ENCODE results near the gene NEK7. TPM values are rescaled to one million over a fixed set of nuclear protein-coding genes. Genes with fewer than 3 reads are reported as not detected.

Gene NEK7
- total and polyA plus RNA-seq, 9 of the 15 experiments (the other 6 are each of a cell fraction or from before 2014, with no cell fraction given) = 8.5 to 37.3 (median 27.7) TPM

- Histone ChIP-seq H3K9me3 (replicated peaks; ENCODE audit: control insufficient read depth, insufficient read depth, low read depth, low read length) (no peaks in the 10 kb centered on the region), H3K36me3 (ENCODE audit: control insufficient read depth, insufficient read depth, low read length) (no peaks in the 10 kb centered on the region; the same call in 2 of the 3 replicates), H3K79me2 (ENCODE audit: control insufficient read depth, insufficient read depth, low read length) (peaks cover 97% of the 10 kb centered on the region), H3K9me1 (ENCODE audit: control insufficient read depth, insufficient read depth, low read length) (no peaks in the 10 kb centered on the region), H3K4me3 (no peak overlapping the region), H3K27me3 (ENCODE audit: control insufficient read depth in 2 of 2, insufficient read depth in 2 of 2, low read length in 2 of 2) (no peaks in the 10 kb centered on the region), H3K4me1 (replicated peaks in 1 of 2; ENCODE audit: control insufficient read depth in 2 of 2, insufficient read depth in 2 of 2, low read length in 2 of 2) (peaks cover 2 to 55% of the 10 kb centered on the region in 2 experiments; a peak in 4 of 5 replicates), H3K9ac (ENCODE audit: insufficient read depth in 1 of 2, low read depth in 2 of 2, low read length in 2 of 2) (no peak overlapping the region), H4K20me1 (replicated peaks; ENCODE audit: control insufficient read depth, insufficient read depth, low read length) (peaks cover 21% of the 10 kb centered on the region; the same call in 1 of the 2 replicates), H3K4me2 (ENCODE audit: insufficient read depth, low read length) (peak overlapping the region; percentile 17; the same call in 1 of the 2 replicates), H3K27ac (ENCODE audit: extremely low read depth, low read depth, low read length) (no peak overlapping the region; the same call in 2 of the 3 replicates), H2AFZ (ENCODE audit: low read depth, low read length) (no peak overlapping the region)
- in situ Hi-C loops (cut with MboI) (no loop called here), intact Hi-C loops (cut with micrococcal nuclease) (loop anchor here (10.0 kb wide), 1 partner anchor 493 kb away; no protein-coding TSS in a partner anchor)
- ChIA-PET POLR2A (interaction anchor here (0.7 to 1.6 kb wide), 2 partner anchors 9 to 11 kb away, joined by 3 to 5 read pairs; partner anchors contain the start of gene NEK7), CTCF (ENCODE audit: low intra/inter-chr PET ratio) (no interaction called here)
- 8% methylated on average over 3 of the region's 3 CpGs for WGBS (ENCODE audit: insufficient coverage, low coverage, missing lambda C conversion rate)
- FAIRE-seq (peak; percentile 69), ATAC-seq (peak; percentile 56), DNase-seq (ENCODE audit: extremely low read depth in 1 of 4, low spot score in 3 of 4) (peak; percentile 32 to 80 (median 46))
- no TSS peak for BruUV-seq (replicated peaks)
- TF ChIP-seq BACH1 (tag; IDR thresholded peaks at IDR 0.05) = no peak
- TF ChIP-seq CGGBP1 (CRISPR knock-in tag; IDR thresholded peaks at IDR 0.05) = no peak
- peak; percentile 65 for TF ChIP-seq TEAD4 (IDR thresholded peaks at IDR 0.05; ENCODE audit: low read length)
- no peak for TF ChIP-seq TEAD4 (CRISPR knock-in tag; IDR thresholded peaks at IDR 0.05; ENCODE audit: borderline replicate concordance)
- TF ChIP-seq EHMT2 (IDR thresholded peaks at IDR 0.05) = peak; percentile 60; the same call in 1 of the 2 replicates
- TF ChIP-seq CBFA2T3 (IDR thresholded peaks at IDR 0.05) = peak; percentile 74
- peak; percentile 67; the same call in 1 of the 2 replicates for TF ChIP-seq HMBOX1 (IDR thresholded peaks at IDR 0.05)
- TF ChIP-seq, protein P1, sequence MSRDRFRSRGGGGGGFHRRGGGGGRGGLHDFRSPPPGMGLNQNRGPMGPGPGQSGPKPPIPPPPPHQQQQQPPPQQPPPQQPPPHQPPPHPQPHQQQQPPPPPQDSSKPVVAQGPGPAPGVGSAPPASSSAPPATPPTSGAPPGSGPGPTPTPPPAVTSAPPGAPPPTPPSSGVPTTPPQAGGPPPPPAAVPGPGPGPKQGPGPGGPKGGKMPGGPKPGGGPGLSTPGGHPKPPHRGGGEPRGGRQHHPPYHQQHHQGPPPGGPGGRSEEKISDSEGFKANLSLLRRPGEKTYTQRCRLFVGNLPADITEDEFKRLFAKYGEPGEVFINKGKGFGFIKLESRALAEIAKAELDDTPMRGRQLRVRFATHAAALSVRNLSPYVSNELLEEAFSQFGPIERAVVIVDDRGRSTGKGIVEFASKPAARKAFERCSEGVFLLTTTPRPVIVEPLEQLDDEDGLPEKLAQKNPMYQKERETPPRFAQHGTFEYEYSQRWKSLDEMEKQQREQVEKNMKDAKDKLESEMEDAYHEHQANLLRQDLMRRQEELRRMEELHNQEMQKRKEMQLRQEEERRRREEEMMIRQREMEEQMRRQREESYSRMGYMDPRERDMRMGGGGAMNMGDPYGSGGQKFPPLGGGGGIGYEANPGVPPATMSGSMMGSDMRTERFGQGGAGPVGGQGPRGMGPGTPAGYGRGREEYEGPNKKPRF (IDR thresholded peaks at IDR 0.05; ENCODE audit: low read depth, low read length) = no peak
- no peak for TF ChIP-seq GTF2E2 (tag; IDR thresholded peaks at IDR 0.05)
- TF ChIP-seq POLR2AphosphoS5 (IDR thresholded peaks at IDR 0.05; ENCODE audit: control insufficient read depth, insufficient read depth, low read depth, low read length) = 0 out of 2 replicates have a peak, but pooled peaks have one; percentile 22
- 0 out of 4 replicates have a peak, but pooled peaks of 1 of the 2 experiments have one; percentile 28 for TF ChIP-seq RCOR1 (IDR thresholded peaks at IDR 0.05; ENCODE audit: borderline replicate concordance in 1 of 2, low read depth in 2 of 2, low read length in 2 of 2)
- TF ChIP-seq NFE2 (IDR thresholded peaks at IDR 0.05; ENCODE audit: low read depth) = peak; percentile 33; the same call in 1 of the 2 replicates
- TF ChIP-seq ERF (CRISPR knock-in tag; IDR thresholded peaks at IDR 0.05) = no peak
- TF ChIP-seq, protein P2, sequence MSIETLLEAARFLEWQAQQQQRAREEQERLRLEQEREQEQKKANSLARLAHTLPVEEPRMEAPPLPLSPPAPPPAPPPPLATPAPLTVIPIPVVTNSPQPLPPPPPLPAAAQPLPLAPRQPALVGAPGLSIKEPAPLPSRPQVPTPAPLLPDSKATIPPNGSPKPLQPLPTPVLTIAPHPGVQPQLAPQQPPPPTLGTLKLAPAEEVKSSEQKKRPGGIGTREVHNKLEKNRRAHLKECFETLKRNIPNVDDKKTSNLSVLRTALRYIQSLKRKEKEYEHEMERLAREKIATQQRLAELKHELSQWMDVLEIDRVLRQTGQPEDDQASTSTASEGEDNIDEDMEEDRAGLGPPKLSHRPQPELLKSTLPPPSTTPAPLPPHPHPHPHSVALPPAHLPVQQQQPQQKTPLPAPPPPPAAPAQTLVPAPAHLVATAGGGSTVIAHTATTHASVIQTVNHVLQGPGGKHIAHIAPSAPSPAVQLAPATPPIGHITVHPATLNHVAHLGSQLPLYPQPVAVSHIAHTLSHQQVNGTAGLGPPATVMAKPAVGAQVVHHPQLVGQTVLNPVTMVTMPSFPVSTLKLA (conservative IDR thresholded peaks at IDR 0.05) = peak in 1 of 2 experiments; percentile 47; a peak in 2 of 4 replicates
- TF ChIP-seq NFIC (IDR thresholded peaks at IDR 0.05) = 0 out of 2 replicates have a peak, but pooled peaks have one; percentile 34
- TF ChIP-seq MEIS2 (IDR thresholded peaks at IDR 0.05; ENCODE audit: partially characterized antibody) = peak; percentile 82
- TF ChIP-seq NBN (IDR thresholded peaks at IDR 0.05; ENCODE audit: low read depth) = no peak
- peak; percentile 64; the same call in 1 of the 2 replicates for TF ChIP-seq CTBP1 (IDR thresholded peaks at IDR 0.05; ENCODE audit: borderline replicate concordance)
Measured at GRCh38 chr1:198167436-198167934, 10.7 kb downstream of the NEK7 start.
